Sigmoid colon (tissue), 4 donors: ENCODE data around the gene BIN1.

Experiments
- EP300 ChIP-seq, 4 donors: sonication (generic); formaldehyde crosslinking; IDR thresholded peaks; one replicate each; pipeline ENCODE4 v1.6.1; 2017; ENCODE audit warnings: antibody characterized with exemption in 4 of 4
- POLR2A ChIP-seq, 2 donors: fragments of 450-650 bp; IDR thresholded peaks; one replicate each; pipeline ENCODE4 v1.6.1; 2016; ENCODE audit warnings: antibody characterized with exemption in 2 of 2, mild to moderate bottlenecking in 2 of 2, moderate library complexity in 2 of 2
- TF ChIP-seq, protein P1 (sequence below), 4 experiments: fragments of 450-650 bp in 3 of 4; fragments of 200-600 bp in 1 of 4; IDR thresholded peaks; one replicate each; pipeline ENCODE4 v1.5.1; 2016 to 2019; ENCODE audit warnings: antibody characterized with exemption in 4 of 4, mild to moderate bottlenecking in 3 of 4, moderate library complexity in 2 of 4

- TF ChIP-seq, protein P1, sequence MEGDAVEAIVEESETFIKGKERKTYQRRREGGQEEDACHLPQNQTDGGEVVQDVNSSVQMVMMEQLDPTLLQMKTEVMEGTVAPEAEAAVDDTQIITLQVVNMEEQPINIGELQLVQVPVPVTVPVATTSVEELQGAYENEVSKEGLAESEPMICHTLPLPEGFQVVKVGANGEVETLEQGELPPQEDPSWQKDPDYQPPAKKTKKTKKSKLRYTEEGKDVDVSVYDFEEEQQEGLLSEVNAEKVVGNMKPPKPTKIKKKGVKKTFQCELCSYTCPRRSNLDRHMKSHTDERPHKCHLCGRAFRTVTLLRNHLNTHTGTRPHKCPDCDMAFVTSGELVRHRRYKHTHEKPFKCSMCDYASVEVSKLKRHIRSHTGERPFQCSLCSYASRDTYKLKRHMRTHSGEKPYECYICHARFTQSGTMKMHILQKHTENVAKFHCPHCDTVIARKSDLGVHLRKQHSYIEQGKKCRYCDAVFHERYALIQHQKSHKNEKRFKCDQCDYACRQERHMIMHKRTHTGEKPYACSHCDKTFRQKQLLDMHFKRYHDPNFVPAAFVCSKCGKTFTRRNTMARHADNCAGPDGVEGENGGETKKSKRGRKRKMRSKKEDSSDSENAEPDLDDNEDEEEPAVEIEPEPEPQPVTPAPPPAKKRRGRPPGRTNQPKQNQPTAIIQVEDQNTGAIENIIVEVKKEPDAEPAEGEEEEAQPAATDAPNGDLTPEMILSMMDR (IDR thresholded peaks at IDR 0.05) = no peak
- TF ChIP-seq EP300 (IDR thresholded peaks at IDR 0.05) (no peak), POLR2A (IDR thresholded peaks at IDR 0.05) (no peak)
These were observed 43.0 kb downstream of the BIN1 start for GRCh38 chr2:127063701-127064590.
